Karpas-422 (cell line): ENCODE results near the gene RMI1. TPM values are rescaled to one million over a fixed set of nuclear protein-coding genes. Genes with fewer than 3 reads are reported as not detected.
A peak's percentile ranks its signal among the peaks of the same experiment; 100 is the strongest.

ENCODE experiments used
- DNase-seq: peaks from one replicate; pipeline ENCODE4 v3.0.0-alpha.2; 2015
- H2AFZ ChIP-seq: fragments of 200-600 bp; sonication (generic); 2 replicates; pipeline ENCODE4 v1.6.1; 2014; ENCODE audit warnings: antibody characterized with exemption, low read length, mixed read lengths
- H3K27ac ChIP-seq: fragments of 200-600 bp; sonication (generic); 2 replicates; pipeline ENCODE4 v1.5.1; 2014; ENCODE audit warnings: mild to moderate bottlenecking, low read length, moderate library complexity
- H3K27me3 ChIP-seq: fragments of 200-600 bp; sonication (generic); 2 replicates; pipeline ENCODE4 v1.6.1; 2014; ENCODE audit warnings: low read length, mixed read lengths
- H3K36me3 ChIP-seq: fragments of 200-600 bp; sonication (generic); 2 replicates; pipeline ENCODE4 v1.6.1; 2014; ENCODE audit warnings: low read length, mixed read lengths; ENCODE audit not compliant: insufficient read depth
- H3K4me1 ChIP-seq: fragments of 200-600 bp; sonication (generic); 2 replicates; pipeline ENCODE4 v1.6.1; 2014; ENCODE audit warnings: mild to moderate bottlenecking, low read length, mixed read lengths
- H3K4me2 ChIP-seq: fragments of 200-600 bp; sonication (generic); 2 replicates; pipeline ENCODE4 v1.6.1; 2014; ENCODE audit warnings: low read length, low read depth, mild to moderate bottlenecking; ENCODE audit not compliant: poor library complexity, severe bottlenecking
- H3K4me3 ChIP-seq: fragments of 200-600 bp; sonication (generic); 2 replicates; pipeline ENCODE4 v1.5.1; 2014; ENCODE audit warnings: mild to moderate bottlenecking, antibody characterized with exemption, low read length, mixed read lengths
- H3K79me2 ChIP-seq: fragments of 200-600 bp; sonication (generic); 2 replicates; pipeline ENCODE4 v1.6.1; 2014; ENCODE audit warnings: mild to moderate bottlenecking, low read length, mixed read lengths
- H3K9ac ChIP-seq: fragments of 200-600 bp; sonication (generic); 2 replicates; pipeline ENCODE4 v1.6.0; 2014; ENCODE audit warnings: low read length
- H3K9me2 ChIP-seq: fragments of 200-600 bp; sonication (generic), shearing (Covaris generic); replicated peaks from 2 replicates; pipeline ENCODE4 v1.6.0; 2014; ENCODE audit warnings: mild to moderate bottlenecking, low read length, moderate library complexity; ENCODE audit not compliant: insufficient read depth
- H3K9me3 ChIP-seq: fragments of 300-700, 200-600 bp; sonication (generic); 2 replicates; pipeline ENCODE4 v1.6.1; 2014; ENCODE audit warnings: low read length, mixed read lengths
- H4K20me1 ChIP-seq: fragments of 200-600 bp; sonication (generic); 2 replicates; pipeline ENCODE4 v1.6.1; 2014; ENCODE audit warnings: mild to moderate bottlenecking, antibody characterized with exemption, low read length, low read depth; ENCODE audit not compliant: insufficient read depth
- total RNA-seq: library from RNA; depleted of rRNA; stranded (reverse); fragments of >200 nt; shearing (Covaris generic); gene quantifications from 2 replicates; pipeline ENCODE4 v1.2.3, GENCODE V29; 2014; ENCODE audit warnings: low replicate concordance; rRNA removed

RMI1 gene
- 5.3 and 14.9 TPM in 2 replicates for total RNA-seq

GRCh38 chr9:83980395-83981125 lies at the start of gene RMI1:
Gene RMI1 (plus strand): TSS chr9:83980805. CDS start chr9:84000987, 20,182 bp downstream.
- Histone ChIP-seq H3K4me3 (peak within 1 kb of the TSS; percentile 91), H3K36me3 (peaks cover 38% of the 10 kb centered on the region)

GRCh38 chr9:83930881-83931280 lies 49.7 kb upstream of the RMI1 start:
- Histone ChIP-seq H3K9ac (no peak overlapping the region), H3K27ac (no peak overlapping the region), H3K4me2 (no peak overlapping the region)

More at GRCh38 chr9:83980395-83981125, at the start of gene RMI1:
- peaks cover 57% of the 10 kb centered on the region for H3K4me1 ChIP-seq
- H4K20me1 ChIP-seq: peaks cover 38% of the 10 kb centered on the region
- peak within 1 kb of the TSS; percentile 100 for H3K9ac ChIP-seq
- DNase-seq: peak; percentile 100
- H3K79me2 ChIP-seq: peaks cover 94% of the 10 kb centered on the region
- no peak within 1 kb of the TSS for H2AFZ ChIP-seq
- H3K9me2 ChIP-seq: no peaks in the 10 kb centered on the region
- H3K27me3 ChIP-seq: no peaks in the 10 kb centered on the region
- peak within 1 kb of the TSS; percentile 94 for H3K27ac ChIP-seq
- peak within 1 kb of the TSS; percentile 77 for H3K4me2 ChIP-seq
- H3K9me3 ChIP-seq: no peaks in the 10 kb centered on the region

DNA sequence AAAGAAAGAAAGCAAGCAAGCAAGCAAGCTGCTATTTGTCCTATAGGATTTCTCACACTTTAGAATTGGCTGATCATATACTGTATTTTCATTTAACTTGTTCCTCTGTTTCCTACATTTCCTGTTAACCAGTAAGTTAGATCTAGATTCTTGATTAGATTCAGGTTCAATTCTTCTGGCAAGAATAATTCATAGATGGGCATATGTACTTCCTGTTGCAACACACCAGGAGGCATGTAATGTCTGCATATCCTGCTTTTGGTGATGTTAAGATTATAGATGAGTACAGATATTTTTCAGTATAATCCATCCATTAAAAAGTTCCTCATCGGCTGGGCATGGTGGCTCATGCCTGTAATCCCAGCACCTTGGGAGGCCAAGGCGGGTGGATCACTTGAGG lies 48.6 kb upstream of the RMI1 start:
- no peak overlapping the region for H3K27ac ChIP-seq
- H3K9ac ChIP-seq: no peak overlapping the region
- H4K20me1 ChIP-seq: no peaks in the 10 kb centered on the region
- no peaks in the 10 kb centered on the region for H3K9me2 ChIP-seq
- no peak overlapping the region for H3K4me3 ChIP-seq
- no peak overlapping the region for H2AFZ ChIP-seq
- DNase-seq: no peak
- no peaks in the 10 kb centered on the region for H3K36me3 ChIP-seq
- no peak overlapping the region for H3K4me2 ChIP-seq
- H3K27me3 ChIP-seq: no peaks in the 10 kb centered on the region
- no peaks in the 10 kb centered on the region for H3K4me1 ChIP-seq
- no peaks in the 10 kb centered on the region for H3K79me2 ChIP-seq
- no peaks in the 10 kb centered on the region for H3K9me3 ChIP-seq

More at GRCh38 chr9:83930881-83931280, 49.7 kb upstream of the RMI1 start:
- H3K79me2 ChIP-seq: no peaks in the 10 kb centered on the region
- no peak overlapping the region for H3K4me3 ChIP-seq
- H3K9me2 ChIP-seq: no peaks in the 10 kb centered on the region
- no peaks in the 10 kb centered on the region for H3K9me3 ChIP-seq
- H3K27me3 ChIP-seq: no peaks in the 10 kb centered on the region
- H2AFZ ChIP-seq: no peak overlapping the region
- no peaks in the 10 kb centered on the region for H3K4me1 ChIP-seq
- no peaks in the 10 kb centered on the region for H4K20me1 ChIP-seq
- H3K36me3 ChIP-seq: no peaks in the 10 kb centered on the region
- DNase-seq: no peak

DNA sequence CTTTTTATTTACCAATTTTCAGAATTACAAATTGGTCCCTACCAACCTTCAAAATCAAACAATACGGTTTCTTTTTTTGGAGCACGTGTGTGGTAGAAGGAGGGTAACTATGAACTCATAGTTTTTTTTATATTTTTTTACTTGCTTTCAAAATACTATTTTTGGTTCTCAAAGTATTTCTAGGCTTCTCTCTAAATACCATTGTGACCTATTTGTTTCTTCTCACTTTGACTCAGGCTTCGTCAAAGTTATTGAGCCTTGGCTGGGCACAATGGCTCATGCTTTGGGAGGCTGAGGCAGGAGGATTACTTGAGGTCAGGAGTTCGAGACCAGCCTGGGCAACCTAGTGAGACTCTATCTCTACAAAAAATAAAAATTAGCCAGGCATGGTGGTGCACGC lies 47.8 kb upstream of the RMI1 start:
- no peak overlapping the region for H2AFZ ChIP-seq
- H3K4me1 ChIP-seq: no peaks in the 10 kb centered on the region
- DNase-seq: no peak
- H3K4me2 ChIP-seq: no peak overlapping the region
- no peak overlapping the region for H3K27ac ChIP-seq
- no peak overlapping the region for H3K4me3 ChIP-seq
- no peaks in the 10 kb centered on the region for H3K9me3 ChIP-seq
- no peaks in the 10 kb centered on the region for H4K20me1 ChIP-seq
- H3K27me3 ChIP-seq: no peaks in the 10 kb centered on the region
- no peak overlapping the region for H3K9ac ChIP-seq
- no peaks in the 10 kb centered on the region for H3K36me3 ChIP-seq
- H3K9me2 ChIP-seq: no peaks in the 10 kb centered on the region
- no peaks in the 10 kb centered on the region for H3K79me2 ChIP-seq

DNA sequence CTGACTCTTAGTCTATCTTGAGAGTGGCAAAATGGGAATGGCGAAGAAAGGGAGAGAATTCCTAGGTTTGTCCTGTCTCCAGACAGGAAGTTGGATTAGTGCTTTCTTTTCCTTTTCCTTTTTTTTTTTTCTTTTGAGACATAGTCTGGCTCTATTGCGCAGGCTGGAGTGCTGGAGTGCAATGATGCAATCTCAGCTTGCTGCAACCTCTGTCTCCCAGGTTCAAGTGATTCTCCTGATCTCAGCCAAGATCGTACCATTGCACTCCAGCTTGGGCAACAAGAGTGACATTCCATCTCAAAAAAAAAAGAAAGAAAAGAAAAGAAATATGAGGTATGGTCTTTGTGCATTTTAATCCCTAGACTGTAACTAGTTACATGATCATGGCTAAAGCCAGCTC lies 46.8 kb upstream of the RMI1 start:
- H3K79me2 ChIP-seq: no peaks in the 10 kb centered on the region
- H3K27me3 ChIP-seq: no peaks in the 10 kb centered on the region
- DNase-seq: no peak
- H4K20me1 ChIP-seq: no peaks in the 10 kb centered on the region
- no peak overlapping the region for H3K4me3 ChIP-seq
- no peaks in the 10 kb centered on the region for H3K9me3 ChIP-seq
- no peak overlapping the region for H3K9ac ChIP-seq
- H3K4me1 ChIP-seq: no peaks in the 10 kb centered on the region
- H3K36me3 ChIP-seq: no peaks in the 10 kb centered on the region
- H2AFZ ChIP-seq: no peak overlapping the region
- H3K9me2 ChIP-seq: no peaks in the 10 kb centered on the region
- no peak overlapping the region for H3K4me2 ChIP-seq
- no peak overlapping the region for H3K27ac ChIP-seq

GRCh38 chr9:83934569-83935275 lies 45.9 kb upstream of the RMI1 start:
- H4K20me1 ChIP-seq: no peaks in the 10 kb centered on the region
- H2AFZ ChIP-seq: no peak overlapping the region
- no peaks in the 10 kb centered on the region for H3K27me3 ChIP-seq
- no peak overlapping the region for H3K27ac ChIP-seq
- no peaks in the 10 kb centered on the region for H3K4me1 ChIP-seq
- no peaks in the 10 kb centered on the region for H3K9me2 ChIP-seq
- DNase-seq: no peak
- no peaks in the 10 kb centered on the region for H3K79me2 ChIP-seq
- peaks cover 5% of the 10 kb centered on the region; the same call in 1 of the 2 replicates for H3K36me3 ChIP-seq
- no peak overlapping the region for H3K9ac ChIP-seq
- H3K9me3 ChIP-seq: no peaks in the 10 kb centered on the region
- no peak overlapping the region for H3K4me3 ChIP-seq
- no peak overlapping the region for H3K4me2 ChIP-seq

DNA sequence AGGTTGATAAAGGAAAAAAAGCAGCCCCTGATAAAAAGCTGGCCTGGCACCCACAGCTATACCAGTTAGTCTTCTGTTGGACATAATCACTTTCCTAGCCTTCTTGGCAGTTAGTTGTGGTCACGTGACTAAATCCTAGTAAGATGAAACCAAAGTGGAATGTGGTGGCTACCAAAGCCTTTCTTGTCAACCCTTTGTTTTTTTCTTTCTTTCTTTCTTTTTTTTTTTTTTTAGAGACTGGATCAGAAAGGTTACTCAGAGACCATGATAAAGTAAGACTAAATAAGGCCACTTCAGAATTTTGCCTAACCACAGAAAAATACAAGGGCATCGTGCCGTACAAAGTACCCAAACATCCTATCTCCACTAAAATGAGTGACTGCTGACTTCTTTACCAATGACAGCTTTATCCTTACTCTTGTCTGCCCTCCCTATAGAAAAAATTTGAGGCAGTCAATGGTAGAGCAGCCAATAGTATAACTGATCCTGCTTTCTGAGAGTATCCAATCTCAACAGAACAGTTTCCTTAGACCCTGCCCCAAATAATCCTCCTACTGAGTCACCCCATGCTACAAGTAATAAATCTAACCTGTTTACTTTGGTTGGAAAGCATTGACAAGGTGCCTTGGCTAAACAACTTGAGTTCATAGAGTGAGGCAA lies 45.2 kb upstream of the RMI1 start:
- no peaks in the 10 kb centered on the region for H4K20me1 ChIP-seq
- no peaks in the 10 kb centered on the region for H3K9me3 ChIP-seq
- H3K27me3 ChIP-seq: no peaks in the 10 kb centered on the region
- no peak overlapping the region for H3K27ac ChIP-seq
- H3K79me2 ChIP-seq: no peaks in the 10 kb centered on the region
- H3K4me1 ChIP-seq: no peaks in the 10 kb centered on the region
- no peak for DNase-seq
- no peak overlapping the region for H3K4me3 ChIP-seq
- peaks cover 6% of the 10 kb centered on the region; the same call in 1 of the 2 replicates for H3K36me3 ChIP-seq
- H2AFZ ChIP-seq: no peak overlapping the region
- no peaks in the 10 kb centered on the region for H3K9me2 ChIP-seq
- no peak overlapping the region for H3K9ac ChIP-seq
- no peak overlapping the region for H3K4me2 ChIP-seq

GRCh38 chr9:83936523-83936922 lies 44.1 kb upstream of the RMI1 start:
- no peaks in the 10 kb centered on the region for H4K20me1 ChIP-seq
- peaks cover 6% of the 10 kb centered on the region; the same call in 1 of the 2 replicates for H3K36me3 ChIP-seq
- H3K9me2 ChIP-seq: no peaks in the 10 kb centered on the region
- H3K4me2 ChIP-seq: no peak overlapping the region
- H3K27me3 ChIP-seq: no peaks in the 10 kb centered on the region
- no peak for DNase-seq
- H3K4me3 ChIP-seq: no peak overlapping the region
- no peak overlapping the region for H2AFZ ChIP-seq
- no peaks in the 10 kb centered on the region for H3K4me1 ChIP-seq
- H3K27ac ChIP-seq: no peak overlapping the region
- H3K9ac ChIP-seq: no peak overlapping the region
- H3K79me2 ChIP-seq: no peaks in the 10 kb centered on the region
- H3K9me3 ChIP-seq: no peaks in the 10 kb centered on the region
